Upper lobe of left lung (tissue), 6 donors: ENCODE data around the gene CCDC38. TPM values are rescaled to one million over a fixed set of nuclear protein-coding genes. Genes with fewer than 3 reads are reported as not detected.

Experiments
- ATAC-seq, 2 donors: fragments of 200-7000 bp; cut with Tn5 transposase; one replicate each; pipeline ENCODE4 v1.9.1; 2022; ENCODE audit warnings: mild to moderate bottlenecking in 2 of 2, moderate library complexity in 2 of 2; ENCODE audit not compliant: low FRiP score in 2 of 2
- DNase-seq, 2 donors: peaks; one replicate each; pipeline ENCODE4 v3.0.0-alpha.2; 2019 to 2020
- H3K27ac ChIP-seq, 4 donors: fragments of 200-600 bp; sonication (generic); one replicate each; pipeline ENCODE4 v1.5.1; 2016 to 2019
- H3K27me3 ChIP-seq, 4 donors: fragments of 200-600 bp; sonication (generic); one replicate each; pipeline ENCODE4 v1.5.1; 2017 to 2019
- H3K36me3 ChIP-seq, 4 donors: fragments of 200-600 bp; sonication (generic); one replicate each; pipeline ENCODE4 v1.5.1; 2016 to 2019
- H3K4me1 ChIP-seq, 4 donors: fragments of 200-600 bp; sonication (generic); one replicate each; pipeline ENCODE4 v1.5.1; 2018 to 2019
- H3K4me3 ChIP-seq, 4 donors: fragments of 200-600 bp; sonication (generic); one replicate each; pipeline ENCODE4 v1.5.1; 2017 to 2019; ENCODE audit warnings: mild to moderate bottlenecking in 2 of 4, moderate library complexity in 1 of 4
- H3K9me3 ChIP-seq, 4 donors: fragments of 200-600 bp; sonication (generic); one replicate each; pipeline ENCODE4 v1.5.1; 2018 to 2019
- CTCF ChIP-seq, 6 experiments: fragments of 450-650 bp in 4 of 6; fragments of 200-600 bp in 2 of 6; sonication (generic) in 2 of 6; IDR thresholded peaks; one replicate each; pipeline ENCODE4 v1.5.1; 2016 to 2019; ENCODE audit warnings: antibody characterized with exemption in 6 of 6
- EP300 ChIP-seq, 4 donors: sonication (generic); formaldehyde crosslinking; IDR thresholded peaks; one replicate each; pipeline ENCODE4 v1.5.1; 2017; ENCODE audit warnings: antibody characterized with exemption in 4 of 4, control low read depth in 2 of 4
- POLR2A ChIP-seq, 4 donors: fragments of 450-650 bp; IDR thresholded peaks; one replicate each; pipeline ENCODE4 v1.5.1; 2016 to 2017; ENCODE audit warnings: antibody characterized with exemption in 4 of 4, mild to moderate bottlenecking in 2 of 4
- POLR2AphosphoS5 ChIP-seq, 2 donors: sonication (generic); formaldehyde crosslinking; IDR thresholded peaks; one replicate each; pipeline ENCODE4 v1.5.1; 2017; ENCODE audit warnings: antibody characterized with exemption in 2 of 2
- WGBS, 2 donors: methylation state at CpG; one replicate each; pipeline ENCODE4 v1.1.5; 2017 to 2018; 5-methylcytosine and 5-hydroxymethylcytosine counted together
- total RNA-seq, 6 donors: library from RNA; depleted of rRNA in 4 of 6; stranded (reverse); fragments of >200 nt in 4 of 6; gene quantifications; one replicate each; pipeline versions ENCODE4 v1.1.0 to v1.2.1, GENCODE V29; 2016 to 2021
- donor health status: DM: no; HTN: no; CAD: no; lungs with moderate emphysema.
- donor health status: DM: no; HTN: yes; CAD: no; lungs with severe emphysema.

Gene CCDC38
- total RNA-seq, 6 donors from 2014 or later = 0.13 to 0.14 TPM; not detected in 4

DNA sequence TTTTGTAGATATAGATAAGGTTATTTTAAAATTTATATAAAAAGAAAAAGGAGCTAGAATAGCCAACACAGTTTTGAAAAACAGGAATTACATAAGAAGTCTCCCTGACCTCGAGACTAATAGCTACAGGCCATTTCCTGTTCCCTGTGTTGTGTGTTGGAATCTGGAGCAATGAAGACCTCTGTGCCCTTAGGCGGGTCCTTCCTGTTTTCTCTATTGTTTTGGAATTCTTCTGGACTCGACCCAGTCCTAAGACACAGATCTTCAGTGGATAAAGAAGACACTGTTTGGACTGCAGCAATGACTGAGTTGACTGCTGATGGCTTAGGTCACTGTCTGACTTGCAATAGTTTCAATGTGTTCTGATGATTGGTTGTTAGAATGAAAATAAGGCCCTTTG, 57.4 kb downstream of the CCDC38 start:
- peaks cover 0 to 6% (median 0%) of the 10 kb centered on the region in 4 donors for H3K4me1 ChIP-seq
- H3K9me3 ChIP-seq = peaks cover 0 to 6% (median 0%) of the 10 kb centered on the region in 4 donors
- TF ChIP-seq EP300 (IDR thresholded peaks at IDR 0.05) (peak in 1 of 4 donors; percentile 35), POLR2A (IDR thresholded peaks at IDR 0.05) (no peak), POLR2AphosphoS5 (IDR thresholded peaks at IDR 0.05) (peak in 1 of 2 donors; percentile 30), CTCF (IDR thresholded peaks at IDR 0.05) (no peak)
- ATAC-seq (no peak), DNase-seq (peak in 1 of 2 donors; percentile 20)
- peak overlapping the region in 2 of 4 donors; percentile 51 to 72 for H3K27ac ChIP-seq
- no peaks in the 10 kb centered on the region for H3K27me3 ChIP-seq
- 36 to 48% methylated on average over 3 of the region's 3 CpGs for WGBS, 2 donors
- no peaks in the 10 kb centered on the region for H3K36me3 ChIP-seq
- no peak overlapping the region for H3K4me3 ChIP-seq

- Histone ChIP-seq H3K27me3 (no peaks in the 10 kb centered on the region), H3K36me3 (no peaks in the 10 kb centered on the region), H3K4me3 (no peak overlapping the region), H3K9me3 (peaks cover 0 to 6% (median 0%) of the 10 kb centered on the region in 4 donors), H3K4me1 (peaks cover 0 to 6% (median 0%) of the 10 kb centered on the region in 4 donors), H3K27ac (no peak overlapping the region)
- 90 to 95% methylated on average over 4 of the region's 4 CpGs for WGBS, 2 donors
- no peak for TF ChIP-seq CTCF (IDR thresholded peaks at IDR 0.05)
- no peak for TF ChIP-seq POLR2AphosphoS5 (IDR thresholded peaks at IDR 0.05)
- no peak for TF ChIP-seq POLR2A (IDR thresholded peaks at IDR 0.05)
- no peak for TF ChIP-seq EP300 (IDR thresholded peaks at IDR 0.05)
- DNase-seq (no peak), ATAC-seq (no peak)
Measured at GRCh38 chr12:95882873-95883272, 59.5 kb downstream of the CCDC38 start.

DNA sequence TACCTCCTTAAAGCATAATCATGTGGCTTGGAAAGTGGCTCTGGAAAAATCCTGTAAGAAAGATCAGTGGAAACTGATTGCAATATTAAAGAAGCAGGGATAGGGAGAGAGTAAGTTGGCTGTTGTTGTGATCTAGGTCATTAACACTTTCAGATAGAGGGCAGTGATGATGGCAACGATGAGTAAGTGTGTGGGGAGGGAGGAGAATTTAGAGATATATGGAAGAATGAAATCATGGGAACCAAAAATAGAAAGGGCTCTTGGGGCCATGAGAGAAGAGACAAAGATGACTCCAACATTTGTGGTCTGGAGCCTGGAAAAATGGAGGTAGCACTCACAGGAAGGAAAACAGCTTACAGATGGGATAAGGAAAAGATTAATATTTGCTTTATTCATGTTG, 60.3 kb downstream of the CCDC38 start:
- WGBS, 2 donors = 57 to 59% methylated on average over 1 of the region's 1 CpG
- TF ChIP-seq POLR2AphosphoS5 (IDR thresholded peaks at IDR 0.05) = no peak
- TF ChIP-seq CTCF (IDR thresholded peaks at IDR 0.05) = no peak
- no peak for TF ChIP-seq EP300 (IDR thresholded peaks at IDR 0.05)
- no peak for TF ChIP-seq POLR2A (IDR thresholded peaks at IDR 0.05)
- ATAC-seq (peak in 1 of 2 donors; percentile 65), DNase-seq (no peak)
- H3K27me3 ChIP-seq = no peaks in the 10 kb centered on the region
- H3K36me3 ChIP-seq = no peaks in the 10 kb centered on the region
- H3K9me3 ChIP-seq = peaks cover 0 to 6% (median 0%) of the 10 kb centered on the region in 4 donors
- H3K4me1 ChIP-seq = peaks cover 0 to 6% (median 0%) of the 10 kb centered on the region in 4 donors
- H3K27ac ChIP-seq = no peak overlapping the region
- H3K4me3 ChIP-seq = no peak overlapping the region

DNA sequence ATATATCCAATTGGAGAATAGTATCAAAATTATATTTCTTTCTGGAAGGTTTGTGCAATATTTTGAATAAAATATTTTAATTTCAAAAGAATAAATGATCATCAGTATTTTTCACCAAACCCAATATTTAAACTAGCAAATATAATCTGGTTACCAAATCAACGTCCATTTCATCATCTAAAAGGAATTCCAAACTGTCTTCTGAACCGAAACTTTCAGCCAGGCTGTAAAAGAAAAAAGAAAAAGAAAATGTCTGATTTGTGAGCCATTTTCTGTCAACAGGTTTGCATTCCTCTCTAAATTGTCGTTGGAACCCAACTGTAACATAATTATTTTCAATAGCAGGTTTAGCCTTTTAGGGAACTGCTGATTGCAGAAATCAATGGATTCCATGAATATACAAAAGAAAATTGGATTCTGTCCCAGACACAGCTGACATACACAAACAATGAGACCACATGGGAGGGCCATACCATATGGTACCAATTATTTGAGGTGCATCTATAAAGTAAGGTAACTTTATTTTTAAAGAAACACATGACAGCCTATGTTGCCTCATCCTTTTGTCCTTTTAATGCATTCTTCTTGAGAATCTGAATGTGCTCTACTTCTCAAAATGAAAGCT, 61.0 kb downstream of the CCDC38 start:
- no peak for ATAC-seq
- no peak for DNase-seq
- Histone ChIP-seq H3K27me3 (no peaks in the 10 kb centered on the region), H3K9me3 (peaks cover 0 to 6% (median 0%) of the 10 kb centered on the region in 4 donors), H3K4me3 (no peak overlapping the region), H3K27ac (no peak overlapping the region), H3K36me3 (no peaks in the 10 kb centered on the region), H3K4me1 (peaks cover 0 to 6% (median 0%) of the 10 kb centered on the region in 4 donors)
- 73 to 78% methylated on average over 3 of the region's 3 CpGs for WGBS, 2 donors
- no peak for TF ChIP-seq POLR2A (IDR thresholded peaks at IDR 0.05)
- no peak for TF ChIP-seq POLR2AphosphoS5 (IDR thresholded peaks at IDR 0.05)
- no peak for TF ChIP-seq CTCF (IDR thresholded peaks at IDR 0.05)
- TF ChIP-seq EP300 (IDR thresholded peaks at IDR 0.05) = no peak

DNA sequence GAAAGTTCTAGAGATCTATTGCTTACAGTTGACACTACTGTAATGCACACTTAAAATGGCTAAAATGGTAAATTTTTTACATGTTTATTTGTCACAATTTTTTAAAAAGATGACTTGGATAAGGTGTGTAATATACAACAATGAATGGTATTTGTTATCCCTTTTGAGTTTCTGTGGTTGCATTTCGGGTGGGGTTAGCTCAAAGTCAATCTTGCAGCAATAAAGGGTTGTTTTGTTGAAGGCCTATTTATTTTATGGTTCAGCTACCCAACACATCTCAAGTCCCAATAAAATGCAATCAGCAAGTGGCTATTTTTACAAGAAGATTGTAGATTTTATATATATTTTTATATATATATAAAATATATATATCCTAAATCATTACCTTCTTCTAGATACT, 61.5 kb downstream of the CCDC38 start:
- Histone ChIP-seq H3K27me3 (no peaks in the 10 kb centered on the region), H3K36me3 (no peaks in the 10 kb centered on the region), H3K9me3 (peaks cover 0 to 6% (median 0%) of the 10 kb centered on the region in 4 donors), H3K4me1 (peaks cover 0 to 6% (median 0%) of the 10 kb centered on the region in 4 donors), H3K27ac (no peak overlapping the region), H3K4me3 (no peak overlapping the region)
- TF ChIP-seq POLR2A (IDR thresholded peaks at IDR 0.05) (no peak), CTCF (IDR thresholded peaks at IDR 0.05) (no peak), POLR2AphosphoS5 (IDR thresholded peaks at IDR 0.05) (no peak), EP300 (IDR thresholded peaks at IDR 0.05) (no peak)
- no peak for DNase-seq
- WGBS, 2 donors = 80 to 93% methylated on average over 1 of the region's 1 CpG
- ATAC-seq = no peak
